ENCODE results near the gene ANLN.
A peak's percentile ranks its signal among the peaks of the same experiment; 100 is the strongest.

GRCh38 chr7:36366718-36367560, 22.7 kb upstream of the ANLN start:
- TF ChIP-seq, protein P1, sequence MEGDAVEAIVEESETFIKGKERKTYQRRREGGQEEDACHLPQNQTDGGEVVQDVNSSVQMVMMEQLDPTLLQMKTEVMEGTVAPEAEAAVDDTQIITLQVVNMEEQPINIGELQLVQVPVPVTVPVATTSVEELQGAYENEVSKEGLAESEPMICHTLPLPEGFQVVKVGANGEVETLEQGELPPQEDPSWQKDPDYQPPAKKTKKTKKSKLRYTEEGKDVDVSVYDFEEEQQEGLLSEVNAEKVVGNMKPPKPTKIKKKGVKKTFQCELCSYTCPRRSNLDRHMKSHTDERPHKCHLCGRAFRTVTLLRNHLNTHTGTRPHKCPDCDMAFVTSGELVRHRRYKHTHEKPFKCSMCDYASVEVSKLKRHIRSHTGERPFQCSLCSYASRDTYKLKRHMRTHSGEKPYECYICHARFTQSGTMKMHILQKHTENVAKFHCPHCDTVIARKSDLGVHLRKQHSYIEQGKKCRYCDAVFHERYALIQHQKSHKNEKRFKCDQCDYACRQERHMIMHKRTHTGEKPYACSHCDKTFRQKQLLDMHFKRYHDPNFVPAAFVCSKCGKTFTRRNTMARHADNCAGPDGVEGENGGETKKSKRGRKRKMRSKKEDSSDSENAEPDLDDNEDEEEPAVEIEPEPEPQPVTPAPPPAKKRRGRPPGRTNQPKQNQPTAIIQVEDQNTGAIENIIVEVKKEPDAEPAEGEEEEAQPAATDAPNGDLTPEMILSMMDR (IDR thresholded peaks at IDR 0.05; ENCODE audit: insufficient read depth, low read length, poor library complexity, severe bottlenecking) = peak; percentile 94
- peak; percentile 92; the same call in 1 of the 2 replicates for TF ChIP-seq EZH2phosphoT487 (conservative IDR thresholded peaks at IDR 0.05; ENCODE audit: low read length)

All from SU-DHL-6 (cell line).